Sigmoid colon (tissue), 4 donors: Measurements from ENCODE around the gene UBE2J1.

Experiments used
- CTCF ChIP-seq, 4 experiments: fragments of 450-650 bp in 3 of 4; fragments of 200-600 bp in 1 of 4; IDR thresholded peaks; one replicate each; pipeline ENCODE4 v1.5.1; 2016 to 2019; ENCODE audit warnings: antibody characterized with exemption in 4 of 4, mild to moderate bottlenecking in 3 of 4, moderate library complexity in 2 of 4
- POLR2AphosphoS5 ChIP-seq, 4 donors: sonication (generic); formaldehyde crosslinking; IDR thresholded peaks; one replicate each; pipeline ENCODE4 v1.6.1; 2017; ENCODE audit warnings: antibody characterized with exemption in 4 of 4

GRCh38 chr6:89314692-89315091, 37.8 kb downstream of the UBE2J1 start:
- TF ChIP-seq CTCF (IDR thresholded peaks at IDR 0.05) (no peak), POLR2AphosphoS5 (IDR thresholded peaks at IDR 0.05) (no peak)
